Prostate gland (tissue), 2 donors: ENCODE measurements around the gene ZFAND4.
"Not testable (repeated sequence)": the region's sequence is repeated elsewhere in the genome, so short reads cannot be mapped to it uniquely, and the experiment has no call there.

Source experiments
- POLR2A ChIP-seq: fragments of 450-650 bp; IDR thresholded peaks from one replicate; pipeline ENCODE4 v1.6.1; 2016; ENCODE audit warnings: antibody characterized with exemption, mild to moderate bottlenecking
- TF ChIP-seq, protein P1 (sequence below), 4 experiments: fragments of 200-600 bp in 2 of 4; fragments of 450-650 bp in 2 of 4; sonication (generic) in 2 of 4; IDR thresholded peaks; 1 replicate in 3 of 4; 2 replicates in 1 of 4; pipeline ENCODE4 v1.5.1; 2016 to 2019; ENCODE audit warnings: antibody characterized with exemption in 4 of 4, mild to moderate bottlenecking in 2 of 4, moderate library complexity in 2 of 4

DNA sequence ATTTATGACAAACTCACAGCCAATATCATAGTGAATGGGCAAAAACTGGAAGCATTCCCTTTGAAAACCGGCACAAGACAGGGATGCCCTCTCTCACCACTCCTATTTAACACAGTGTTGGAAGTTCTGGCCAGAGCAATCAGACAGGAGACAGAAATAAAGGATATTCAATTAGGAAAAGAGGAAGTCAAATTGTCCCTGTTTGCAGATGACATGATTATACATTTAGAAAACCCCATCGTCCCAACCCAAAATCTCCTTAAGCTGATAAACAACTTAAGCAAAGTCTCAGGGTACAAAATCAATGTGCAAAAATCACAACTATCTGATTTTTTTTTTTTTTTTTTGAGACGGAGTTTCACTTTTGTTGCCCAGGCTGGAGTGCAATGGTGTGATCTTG is 2.7 kb downstream of the ZFAND4 start:
- TF ChIP-seq, protein P1, sequence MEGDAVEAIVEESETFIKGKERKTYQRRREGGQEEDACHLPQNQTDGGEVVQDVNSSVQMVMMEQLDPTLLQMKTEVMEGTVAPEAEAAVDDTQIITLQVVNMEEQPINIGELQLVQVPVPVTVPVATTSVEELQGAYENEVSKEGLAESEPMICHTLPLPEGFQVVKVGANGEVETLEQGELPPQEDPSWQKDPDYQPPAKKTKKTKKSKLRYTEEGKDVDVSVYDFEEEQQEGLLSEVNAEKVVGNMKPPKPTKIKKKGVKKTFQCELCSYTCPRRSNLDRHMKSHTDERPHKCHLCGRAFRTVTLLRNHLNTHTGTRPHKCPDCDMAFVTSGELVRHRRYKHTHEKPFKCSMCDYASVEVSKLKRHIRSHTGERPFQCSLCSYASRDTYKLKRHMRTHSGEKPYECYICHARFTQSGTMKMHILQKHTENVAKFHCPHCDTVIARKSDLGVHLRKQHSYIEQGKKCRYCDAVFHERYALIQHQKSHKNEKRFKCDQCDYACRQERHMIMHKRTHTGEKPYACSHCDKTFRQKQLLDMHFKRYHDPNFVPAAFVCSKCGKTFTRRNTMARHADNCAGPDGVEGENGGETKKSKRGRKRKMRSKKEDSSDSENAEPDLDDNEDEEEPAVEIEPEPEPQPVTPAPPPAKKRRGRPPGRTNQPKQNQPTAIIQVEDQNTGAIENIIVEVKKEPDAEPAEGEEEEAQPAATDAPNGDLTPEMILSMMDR (IDR thresholded peaks at IDR 0.05) = not testable (repeated sequence)
- TF ChIP-seq POLR2A = not testable (repeated sequence)
